Activated naive CD4-positive, alpha-beta T cell treated with anti-CD3 and anti-CD28 coated beads, Interleukin-2, amount 50 U/mL, for 16 hours (primary cell): ENCODE measurements around the gene AHNAK2.
"Not testable (repeated sequence)": the region's sequence is repeated elsewhere in the genome, so short reads cannot be mapped to it uniquely, and the experiment has no call there.

Experiments used
- DNase-seq: peaks from one replicate; pipeline ENCODE4 v3.0.0-alpha.2; 2020

The AHNAK2 gene

GRCh38 chr14:104971447-104972240, 6.5 kb downstream of the AHNAK2 start:
- DNase-seq = no peak

DNA sequence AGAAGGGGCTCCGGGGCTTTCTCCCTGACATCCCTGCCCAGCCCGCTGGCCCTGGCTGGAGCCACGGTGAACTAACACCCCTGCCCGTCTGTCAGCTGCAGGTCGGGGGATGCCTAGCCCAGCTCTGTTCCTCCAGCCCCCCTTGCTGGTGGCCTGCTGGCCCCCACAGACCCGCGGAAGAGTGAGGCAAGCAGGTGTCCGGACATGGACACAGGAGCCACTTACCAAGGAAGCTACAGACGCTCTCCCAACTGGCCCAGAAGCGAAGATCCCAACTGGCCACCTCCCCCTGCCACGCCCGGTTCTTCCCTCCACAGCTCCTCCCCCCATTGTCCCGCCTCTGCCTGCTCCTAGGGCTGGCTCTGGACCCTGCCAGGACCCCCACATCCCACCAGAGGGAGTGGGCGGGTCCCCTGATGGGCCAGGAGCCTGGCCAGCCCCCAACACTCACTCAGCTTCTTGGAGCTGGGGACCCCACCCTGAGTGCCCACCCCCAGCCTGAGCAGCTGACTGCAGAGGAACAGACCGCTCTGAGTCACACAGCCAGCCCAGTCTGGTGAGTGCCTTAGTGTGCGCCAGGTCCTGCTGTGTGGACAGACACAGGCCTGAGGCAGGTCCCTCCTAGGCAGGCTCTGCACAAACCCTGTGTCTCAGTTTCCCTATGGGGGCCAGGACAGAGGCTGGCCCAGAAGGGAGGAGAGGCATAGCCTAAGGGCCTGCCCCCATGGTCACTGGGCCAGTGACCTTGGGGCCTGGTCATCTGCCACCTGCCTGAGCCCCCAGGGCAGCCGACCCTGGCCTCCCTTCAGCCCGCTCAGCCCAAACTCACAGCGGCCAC, 7.7 kb downstream of the AHNAK2 start:
- no peak for DNase-seq

DNA sequence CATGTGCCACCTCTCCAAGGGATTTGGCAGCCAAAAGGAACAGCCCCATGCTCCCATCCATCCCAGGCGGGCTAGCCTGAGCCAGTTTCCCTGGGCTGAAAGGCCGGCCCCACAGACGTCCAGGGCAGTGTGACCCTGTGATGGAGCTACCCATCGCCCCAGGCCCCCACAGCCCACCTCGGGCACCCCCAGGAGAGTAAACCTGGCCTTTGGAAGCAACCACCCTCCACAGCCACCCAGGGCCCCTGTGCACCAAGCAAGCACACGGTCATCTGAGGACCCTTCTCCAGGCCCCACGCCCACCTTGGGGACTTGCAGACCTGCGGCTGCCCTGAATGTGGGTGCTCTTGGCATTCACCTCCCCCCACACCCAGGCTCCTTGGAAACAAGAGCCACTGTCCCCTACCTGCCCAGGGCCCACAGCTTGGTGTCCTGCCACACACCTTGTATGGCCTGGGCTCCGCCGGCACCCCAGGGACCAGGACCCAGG, 8.4 kb downstream of the AHNAK2 start:
- DNase-seq = no peak

DNA sequence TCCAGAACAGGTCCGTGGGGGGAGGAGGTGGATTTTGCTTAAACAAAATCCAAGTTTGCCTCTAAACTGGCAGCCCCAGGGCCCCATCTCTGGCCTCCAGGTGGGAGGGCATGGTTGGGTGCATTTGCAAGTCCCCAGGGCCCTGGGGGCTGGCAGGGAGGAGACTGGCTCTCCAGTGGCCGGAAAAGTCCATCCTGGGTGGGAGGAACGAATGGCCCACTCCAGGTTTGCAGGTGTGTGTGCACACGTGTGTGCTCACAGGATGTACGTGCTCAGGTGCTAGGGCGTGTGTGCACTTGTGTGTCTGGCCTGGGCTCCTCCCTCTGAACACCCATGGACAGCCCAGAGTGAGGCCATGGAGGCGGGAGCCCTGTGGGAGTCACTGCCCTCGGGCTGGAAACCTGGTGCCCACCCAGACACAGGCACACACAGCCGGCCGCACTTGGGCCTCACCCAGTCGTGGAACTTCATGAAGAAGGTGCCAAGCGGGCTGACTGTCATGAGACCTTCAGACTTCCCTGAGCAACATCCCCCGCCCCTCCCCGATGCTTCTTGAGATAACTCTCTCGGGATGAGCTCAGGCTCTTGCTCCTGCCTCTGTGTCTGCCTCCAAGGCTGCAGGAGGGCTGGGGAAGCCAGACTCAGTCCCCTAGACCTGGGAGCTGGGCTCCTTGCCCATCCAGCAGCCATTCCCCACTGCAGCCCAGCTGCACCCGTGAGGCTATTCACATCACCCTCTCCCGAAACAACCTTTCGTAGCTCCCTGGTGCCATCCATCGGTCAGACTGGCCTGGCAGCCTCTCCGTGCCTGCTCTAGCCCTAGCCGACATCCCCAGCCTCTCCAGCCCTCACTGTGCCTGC, 9.4 kb downstream of the AHNAK2 start:
- DNase-seq = no peak

GRCh38 chr14:104968153-104968527, 10.0 kb downstream of the AHNAK2 start:
- no peak for DNase-seq

DNA sequence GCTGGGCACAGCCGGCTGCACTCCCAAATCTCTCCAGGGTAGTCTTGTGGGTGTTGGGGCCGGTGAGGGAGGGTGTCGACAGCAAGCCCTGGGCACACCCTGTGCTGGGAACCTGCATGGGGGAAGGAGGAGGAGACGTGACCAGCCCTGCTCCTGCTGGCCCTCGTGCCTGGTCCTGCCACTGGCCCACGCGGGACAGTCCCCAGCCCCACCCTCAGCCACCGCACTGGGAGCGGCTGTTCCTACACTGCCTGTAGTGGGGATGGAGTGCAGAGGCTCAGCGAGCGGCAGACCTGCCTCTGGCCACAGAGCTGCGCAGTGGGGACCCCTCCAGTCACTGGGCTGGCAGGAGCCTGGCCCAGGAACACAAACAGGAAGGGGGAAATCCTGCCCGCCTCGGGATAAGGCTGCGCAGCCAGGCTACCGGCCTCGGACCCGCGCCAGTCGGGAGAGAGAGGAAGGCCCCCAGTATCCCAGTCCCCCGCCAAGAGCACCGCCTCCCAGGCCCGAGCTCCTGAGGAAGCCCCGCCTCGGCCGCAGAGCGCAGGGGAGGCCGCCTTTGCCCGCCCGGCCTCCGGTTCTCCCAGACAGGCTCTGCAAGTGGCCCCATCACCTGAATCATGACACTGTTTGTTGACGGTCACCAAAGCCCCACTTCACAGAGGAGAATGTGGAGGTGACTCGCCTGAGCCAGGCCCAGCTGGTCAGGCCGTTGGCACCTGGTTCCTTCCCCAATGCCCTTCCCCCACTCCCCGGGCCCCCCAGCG, 10.6 kb downstream of the AHNAK2 start:
- DNase-seq = no peak

GRCh38 chr14:104966981-104967385, 11.2 kb downstream of the AHNAK2 start:
- DNase-seq = no peak

- no peak for DNase-seq
Observed at GRCh38 chr14:104966261-104966865, 11.8 kb downstream of the AHNAK2 start.

GRCh38 chr14:104965561-104966231, 12.5 kb downstream of the AHNAK2 start:
- no peak for DNase-seq

DNA sequence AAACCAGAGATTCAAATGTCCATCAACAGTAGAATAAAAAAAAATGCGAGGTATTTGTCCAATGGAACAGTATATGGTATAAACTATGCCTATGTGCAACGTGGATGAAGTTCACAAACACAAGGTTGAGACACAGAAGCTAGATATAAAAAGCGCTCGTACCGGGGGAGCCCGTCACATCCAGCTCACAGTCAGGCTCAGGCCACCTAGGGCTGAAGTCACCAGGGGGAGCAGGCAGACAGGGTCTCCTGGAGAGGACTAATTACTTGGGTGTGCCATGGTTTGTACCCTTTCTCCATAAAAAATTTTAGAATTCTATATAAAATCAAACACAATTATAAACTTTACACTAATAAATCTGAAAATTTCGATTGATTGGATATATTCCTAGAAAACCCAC, 13.6 kb downstream of the AHNAK2 start:
- no peak for DNase-seq

DNA sequence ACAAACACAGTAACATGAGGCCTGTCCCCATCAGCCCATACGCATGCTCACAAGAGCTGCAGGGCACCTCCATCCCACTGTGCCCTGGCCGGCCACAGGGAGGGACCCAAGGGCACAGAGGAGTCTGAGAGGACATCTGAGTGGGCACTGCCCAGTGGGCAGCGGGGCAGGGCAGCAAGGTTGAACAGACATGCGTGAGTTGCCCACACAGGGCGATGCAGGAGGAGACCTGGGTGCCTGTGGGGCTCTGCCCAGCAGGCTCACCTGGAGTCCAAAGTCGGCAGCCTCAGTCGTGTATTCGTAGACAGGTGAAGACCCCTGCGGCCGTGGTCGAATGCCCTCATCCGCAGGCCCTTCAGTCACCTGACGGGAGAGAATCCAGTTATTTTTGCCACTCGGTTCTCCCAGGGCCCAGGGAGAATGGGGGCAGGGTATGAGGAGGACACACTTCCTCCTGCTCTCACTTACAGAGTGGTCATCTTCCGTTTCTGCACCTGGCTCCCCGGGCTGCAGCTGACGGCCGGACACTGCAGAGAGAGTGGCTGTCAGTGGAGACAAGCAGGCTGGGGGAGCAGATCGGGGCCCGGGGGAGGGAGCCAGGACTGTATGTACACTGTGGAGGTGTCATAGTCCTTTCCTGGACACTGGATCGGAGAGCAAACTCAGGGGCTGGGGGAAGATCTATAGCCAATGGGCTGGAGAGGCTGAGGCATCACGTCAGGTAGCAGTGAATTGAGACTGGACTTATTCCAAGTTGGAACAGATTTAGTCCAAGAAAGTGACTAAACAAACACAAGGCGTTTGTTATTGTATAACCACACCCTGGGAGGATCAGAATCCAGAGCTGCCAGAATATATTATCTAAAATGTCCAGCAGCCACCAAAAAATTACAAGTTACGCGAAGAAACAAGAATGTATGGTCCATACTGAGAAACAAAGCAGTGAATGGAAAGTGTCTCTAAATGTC, 20.7 kb downstream of the AHNAK2 start:
- DNase-seq = no peak

GRCh38 chr14:104956290-104956890, 21.8 kb downstream of the AHNAK2 start:
- no peak for DNase-seq

GRCh38 chr14:104955396-104955770, 22.8 kb downstream of the AHNAK2 start:
- DNase-seq = no peak

GRCh38 chr14:104954746-104955395, 23.3 kb downstream of the AHNAK2 start:
- DNase-seq = no peak

DNA sequence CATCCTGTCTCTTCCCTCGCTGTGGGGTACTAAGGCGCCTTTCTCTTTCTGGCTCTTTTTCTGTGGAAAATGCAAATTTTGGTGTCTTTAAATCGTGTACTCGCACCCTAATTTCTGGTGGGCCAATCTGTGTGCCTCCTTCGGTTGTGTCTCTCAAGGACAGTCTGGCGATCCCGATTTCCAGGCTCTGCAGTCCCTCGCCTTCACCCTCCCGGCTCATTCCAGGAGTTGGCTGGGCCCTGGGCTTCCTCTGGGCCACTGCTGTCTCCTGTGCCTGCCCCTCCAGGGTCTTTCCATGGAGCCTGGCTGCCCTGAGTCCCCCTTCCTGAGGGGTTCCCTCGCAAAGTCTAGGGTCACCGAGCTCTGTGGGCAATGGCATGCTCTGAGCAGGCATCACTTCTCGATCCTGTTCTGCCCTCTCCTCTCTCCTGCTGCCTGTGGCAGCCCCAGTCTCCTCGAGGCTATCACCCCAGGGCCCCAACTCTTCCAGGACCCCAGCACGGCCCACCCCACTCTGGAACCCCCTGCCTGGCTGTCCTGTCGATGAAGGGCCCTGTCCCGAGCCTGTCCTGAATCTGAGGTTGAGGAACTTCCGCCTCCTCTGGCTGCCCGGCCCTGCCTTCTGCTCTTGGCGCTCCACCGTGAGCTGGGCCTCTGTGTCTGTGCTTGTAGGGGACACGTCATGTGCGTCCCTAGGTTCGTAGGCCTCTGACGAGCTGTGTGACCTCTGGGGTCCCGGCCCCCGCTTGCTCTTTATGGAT, 24.1 kb downstream of the AHNAK2 start:
- no peak for DNase-seq

DNA sequence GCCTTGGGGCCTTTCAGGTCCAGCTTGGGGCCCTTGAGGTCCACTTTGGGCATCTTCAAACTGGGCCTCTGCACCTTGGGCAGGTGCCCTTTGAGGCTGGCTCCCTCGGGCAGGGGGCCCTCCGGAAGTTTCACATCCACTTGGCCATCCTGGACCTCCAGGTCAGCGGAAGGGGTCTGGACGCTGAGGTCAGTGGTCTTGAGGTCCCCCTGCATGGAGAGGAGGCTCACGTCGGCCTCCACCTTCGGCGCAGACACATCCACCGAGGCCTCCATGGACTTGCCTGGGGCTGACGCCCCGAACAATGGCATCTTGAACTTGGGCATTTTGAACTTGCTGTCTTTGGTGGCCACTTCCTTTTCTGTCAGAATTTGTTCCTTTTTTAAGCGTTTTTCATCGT, 25.1 kb downstream of the AHNAK2 start:
- DNase-seq = no peak

DNA sequence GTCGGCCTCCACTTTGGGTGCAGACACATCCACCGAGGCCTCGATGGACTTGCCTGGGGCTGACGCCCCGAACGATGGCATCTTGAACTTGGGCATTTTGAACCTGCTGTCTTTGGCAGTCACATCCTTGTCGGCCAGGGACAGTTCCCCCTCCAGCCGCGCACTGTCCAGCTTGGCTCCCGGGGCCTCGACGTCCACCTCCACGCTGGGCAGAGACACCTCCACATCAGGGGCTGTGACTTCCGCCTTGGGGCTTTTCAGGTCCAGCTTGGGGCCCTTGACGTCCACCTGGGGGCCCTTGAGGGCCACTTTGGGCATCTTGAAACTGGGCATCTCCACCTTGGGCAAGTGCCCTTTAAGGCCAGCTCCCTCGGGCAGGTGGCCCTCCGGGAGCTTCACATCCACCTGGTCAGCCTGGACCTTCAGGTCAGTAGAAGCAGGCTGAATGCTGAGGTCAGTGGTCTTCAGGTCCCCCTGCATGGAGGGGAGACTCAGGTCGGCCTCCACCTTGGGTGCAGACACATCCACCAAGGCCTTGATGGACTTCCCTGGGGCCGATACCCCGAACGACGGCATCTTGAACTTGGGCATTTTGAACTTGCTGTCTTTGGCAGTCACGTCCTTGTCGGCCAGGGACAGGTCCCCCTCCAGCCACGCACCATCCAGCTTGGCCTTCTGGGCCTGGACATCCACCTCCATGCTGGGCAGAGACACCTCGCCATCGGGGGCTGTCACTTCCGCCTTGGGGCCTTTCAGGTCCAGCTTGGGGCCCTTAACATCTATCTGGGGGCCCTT, 26.1 kb downstream of the AHNAK2 start:
- DNase-seq = not testable (repeated sequence)
